ENCODE results near the gene FAM9C.
"Not testable (repeated sequence)": the region's sequence is repeated elsewhere in the genome, so short reads cannot be mapped to it uniquely, and the experiment has no call there.

Gene FAM9C

DNA sequence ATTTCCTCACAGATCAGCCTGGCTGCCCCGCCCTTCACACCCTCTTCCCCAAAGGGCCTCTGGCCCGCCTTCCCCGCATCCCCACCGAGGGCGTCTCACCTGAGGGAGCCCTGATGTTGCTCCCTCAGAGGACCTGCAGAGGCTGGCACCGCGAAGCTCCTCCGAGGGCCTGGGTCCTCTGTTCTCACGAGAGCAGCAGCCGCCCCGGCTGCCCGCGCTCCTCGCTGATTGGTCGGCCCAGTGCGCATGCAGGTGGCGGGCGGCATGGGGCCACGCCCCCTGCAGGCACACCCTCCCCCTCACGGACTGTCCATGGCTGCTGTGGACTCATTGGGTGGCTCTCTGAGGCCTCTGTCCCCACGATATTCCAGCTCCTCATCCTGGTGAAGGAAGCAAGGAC lies at the start of gene FAM9C:
Gene FAM9C (minus strand): TSS at position 180 of the 400 bp plus-strand sequence. CDS start 831 bp downstream, outside the sequence.
- DNase-seq = no peak

- no peak for DNase-seq
These were observed 49.2 kb upstream of the FAM9C start for GRCh38 chrX:13093529-13094140.

GRCh38 chrX:13092455-13092941 lies 48.1 kb upstream of the FAM9C start:
- peak; percentile 45 for DNase-seq

DNA sequence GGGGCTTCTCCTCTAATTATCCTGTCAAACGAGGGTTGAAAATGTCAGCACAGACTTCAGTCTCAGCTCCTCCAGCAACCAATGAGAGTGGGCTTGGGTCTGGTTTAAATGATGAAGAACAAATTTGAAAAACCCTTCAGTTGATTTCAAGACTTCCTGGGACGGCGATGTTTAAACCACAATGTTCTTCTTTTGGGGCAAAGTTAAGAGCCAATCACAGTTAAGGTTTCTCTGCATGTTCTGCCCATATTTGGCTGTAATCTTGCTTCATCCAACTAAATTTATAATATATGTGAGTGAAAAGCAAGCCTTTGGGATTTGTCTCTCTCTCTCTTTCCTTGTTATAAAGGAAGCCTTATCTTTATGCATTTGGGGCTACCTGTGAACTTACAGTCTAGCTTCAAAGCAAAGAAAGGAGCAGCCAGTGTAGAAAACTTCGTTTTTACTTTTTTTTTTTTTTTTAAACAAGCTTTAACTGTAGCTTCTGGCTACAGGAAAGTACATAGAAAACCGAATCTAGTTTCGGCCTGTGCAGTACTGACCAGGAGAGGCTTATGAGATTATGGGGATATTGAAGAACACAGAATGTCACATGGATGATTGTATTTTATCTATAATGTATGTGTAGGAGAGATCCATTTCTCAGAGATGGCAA lies 46.8 kb upstream of the FAM9C start:
- DNase-seq = peak; percentile 59

DNA sequence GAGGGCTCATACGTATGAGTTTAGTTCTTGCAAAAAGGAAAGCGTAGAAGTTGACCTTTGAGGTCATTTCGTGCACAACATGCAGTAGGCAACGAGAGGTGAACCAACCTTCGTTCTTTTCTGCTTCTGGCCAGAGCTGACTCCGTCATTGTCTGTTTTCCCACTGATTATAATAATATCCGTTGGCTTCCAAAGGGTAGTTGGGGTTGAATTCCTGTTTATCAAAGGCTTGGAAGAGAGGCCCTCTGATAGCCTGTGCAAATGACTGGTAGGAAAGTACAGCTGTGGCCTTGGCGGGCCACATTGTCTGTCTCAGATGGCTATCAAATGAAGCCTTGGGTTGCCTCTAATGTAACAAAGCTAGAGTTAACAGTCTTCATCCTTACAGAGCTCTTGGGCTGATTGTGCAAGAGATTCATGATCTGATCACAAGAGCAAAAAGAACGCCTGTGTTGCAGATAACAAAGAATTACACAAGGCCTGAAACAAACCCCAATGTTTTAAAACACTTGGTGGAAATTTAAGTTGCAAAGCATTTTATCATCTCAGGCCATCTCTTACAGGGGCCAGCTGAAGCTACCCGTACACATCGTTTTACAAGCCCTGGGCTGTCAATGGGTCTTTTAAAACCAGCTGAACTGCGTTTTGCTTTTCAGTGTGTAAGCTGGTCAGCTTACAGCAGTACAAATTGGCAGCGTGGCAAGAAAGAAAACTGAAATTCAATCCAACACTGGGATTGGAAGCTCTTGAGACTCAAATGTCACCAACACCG lies 46.1 kb upstream of the FAM9C start:
- DNase-seq = peak; percentile 74

DNA sequence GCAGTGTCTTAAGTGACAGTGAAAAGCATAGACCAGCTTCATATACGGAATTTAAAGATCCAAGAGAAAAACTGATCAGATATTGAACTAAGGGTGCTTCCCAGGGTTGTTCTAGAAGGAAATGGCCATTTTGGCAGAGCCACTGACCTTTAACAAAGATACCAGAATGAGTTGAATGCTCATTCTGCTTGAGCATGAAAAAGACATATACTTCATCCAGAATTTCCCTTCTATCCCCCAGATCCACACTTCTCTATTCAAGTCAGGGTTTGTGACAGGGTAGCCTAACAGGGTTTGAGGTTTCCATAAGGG lies 45.6 kb upstream of the FAM9C start:
- DNase-seq = no peak

DNA sequence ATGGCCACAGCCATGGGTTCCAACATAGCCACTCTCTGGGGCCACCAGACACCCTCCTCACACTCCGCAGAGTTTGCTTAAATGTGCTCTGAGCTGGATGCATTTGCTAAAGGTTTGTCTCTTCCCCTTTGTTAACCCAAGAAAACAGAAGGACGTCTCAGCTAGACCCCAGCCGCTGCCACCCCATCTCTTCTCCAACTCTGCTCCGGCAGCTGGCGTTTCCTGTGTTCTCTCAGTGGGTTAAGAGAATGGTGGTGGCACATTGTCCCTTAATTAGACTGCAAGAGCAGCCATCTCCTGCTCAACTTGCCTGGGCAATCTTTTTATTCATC lies 43.7 kb upstream of the FAM9C start:
- DNase-seq = no peak

DNA sequence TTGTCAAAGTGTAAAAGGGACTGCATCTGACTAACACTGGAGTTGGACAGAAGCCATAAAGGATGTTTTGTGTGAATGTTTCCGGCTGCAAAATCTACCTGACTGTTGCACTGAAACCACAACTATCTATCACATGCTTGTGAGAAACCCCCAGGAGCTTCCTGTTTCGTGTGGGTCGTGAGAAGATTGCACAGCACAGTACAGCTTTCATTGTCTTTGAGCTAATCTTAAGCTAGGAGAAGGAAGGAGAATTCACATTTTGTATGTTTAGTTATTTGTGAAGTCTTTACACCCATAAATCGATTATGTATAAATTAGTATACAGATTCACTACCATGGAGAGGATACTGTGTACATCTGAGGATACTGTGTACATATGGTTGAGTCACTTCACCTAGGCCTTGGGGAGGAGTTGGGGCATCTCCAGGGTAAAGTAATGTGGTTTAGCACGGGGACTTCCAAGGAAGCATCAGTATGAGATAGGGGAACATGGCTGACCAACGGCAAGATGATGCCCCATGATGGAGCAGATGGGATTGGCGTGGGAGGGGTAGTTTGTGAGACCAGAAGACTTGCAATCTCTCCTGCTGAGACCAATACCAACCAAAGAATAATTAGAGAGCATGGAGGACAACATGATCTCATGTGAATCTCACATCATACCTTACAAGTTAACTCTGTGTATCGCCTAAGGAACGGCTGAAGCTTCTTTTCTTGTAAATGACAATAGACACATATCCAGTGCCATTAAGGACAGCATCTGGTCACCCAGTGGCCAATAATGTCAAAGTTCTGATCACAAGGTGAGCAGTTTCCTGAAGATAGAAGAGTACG lies 43.1 kb upstream of the FAM9C start:
- DNase-seq = peak; percentile 68

DNA sequence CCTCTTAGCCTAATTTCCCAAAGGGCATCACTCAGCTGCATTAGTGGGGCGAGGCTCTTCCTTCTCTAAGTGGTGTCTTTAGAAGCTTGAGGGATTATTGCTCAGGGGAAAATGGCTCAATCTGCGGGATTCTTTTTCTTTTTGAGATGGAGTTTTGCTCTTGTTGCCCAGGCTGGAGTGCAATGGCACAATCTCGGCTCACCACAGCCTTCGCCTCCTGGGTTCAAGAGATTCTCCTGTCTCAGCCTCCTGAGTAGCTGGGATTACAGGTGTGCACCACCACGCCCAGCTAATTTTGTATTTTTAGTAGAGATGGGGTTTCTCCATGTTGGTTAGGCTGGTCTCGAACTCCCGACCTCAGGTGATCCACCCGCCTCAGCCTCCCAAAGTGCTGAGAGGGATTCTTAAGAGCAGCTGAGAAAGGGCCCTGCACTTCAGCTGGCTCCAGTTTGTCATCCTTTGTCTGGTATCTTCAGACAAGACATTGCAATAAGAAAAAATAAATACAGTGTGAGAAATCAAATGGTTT lies 42.4 kb upstream of the FAM9C start:
- DNase-seq = not testable (repeated sequence)

DNA sequence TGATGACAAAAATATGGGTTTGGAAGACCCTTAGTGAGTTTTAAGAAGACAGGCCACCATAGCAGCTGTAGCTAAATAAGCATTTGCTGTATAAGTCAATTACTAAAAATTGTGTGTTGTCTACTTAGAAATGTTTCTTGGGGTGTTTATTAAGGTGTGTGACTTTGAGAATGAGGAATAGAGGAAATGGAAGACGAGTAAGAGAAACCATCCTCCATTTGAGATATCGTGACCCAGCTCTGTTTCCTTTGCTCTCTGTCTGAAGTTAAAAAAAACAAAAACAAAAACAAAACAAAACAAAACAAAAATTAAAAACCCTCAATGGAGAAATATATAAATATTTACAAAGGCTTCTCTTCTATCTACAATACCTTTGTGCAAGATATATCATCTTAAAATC lies 41.7 kb upstream of the FAM9C start:
- no peak for DNase-seq

- peak; percentile 18 for DNase-seq
These were observed 41.1 kb upstream of the FAM9C start for GRCh38 chrX:13085526-13085925.

GRCh38 chrX:13084611-13085010 lies 40.2 kb upstream of the FAM9C start:
- DNase-seq = no peak

- not testable (repeated sequence) for DNase-seq
These were observed 39.4 kb upstream of the FAM9C start for GRCh38 chrX:13083755-13084326.

DNA sequence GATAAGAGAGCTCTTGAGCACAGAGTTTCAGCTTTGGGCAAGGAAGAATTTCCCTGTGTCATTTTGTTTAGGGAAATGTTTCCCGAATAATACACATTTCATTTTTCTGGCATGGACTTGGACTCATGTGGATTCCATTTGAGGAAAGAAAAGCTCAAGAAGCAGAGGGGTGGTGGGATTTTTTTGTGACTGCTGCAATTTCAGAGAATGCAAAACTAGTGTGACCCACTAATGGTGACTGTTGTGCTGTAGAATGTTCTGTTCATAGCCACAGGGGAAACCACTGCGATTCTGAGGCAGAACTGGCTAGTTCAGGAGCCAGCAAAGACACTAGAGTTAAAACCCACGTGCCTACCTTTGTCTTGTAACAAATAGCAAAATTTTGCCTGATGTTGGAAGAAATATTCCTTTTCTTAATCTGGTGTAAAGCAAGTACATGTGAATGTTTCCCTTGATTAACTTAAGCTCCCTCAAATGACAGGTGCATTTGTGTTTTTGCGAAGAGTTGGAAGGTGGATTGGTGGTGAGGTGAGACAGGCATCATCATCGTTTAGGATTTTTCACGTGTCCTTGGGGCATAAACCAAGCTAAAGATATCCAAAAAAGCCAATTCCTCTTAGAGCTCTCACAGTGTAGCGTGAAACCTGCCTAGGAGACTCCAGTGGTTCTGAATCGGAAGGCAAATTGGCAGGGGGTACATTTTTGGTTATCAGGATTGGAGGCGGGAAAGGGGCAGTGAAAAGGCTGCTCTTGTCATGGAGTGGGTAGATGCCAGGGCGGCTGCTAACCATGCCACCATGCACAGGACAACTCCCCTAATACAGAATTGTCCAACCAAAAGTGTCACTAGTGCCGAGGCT lies 38.0 kb upstream of the FAM9C start:
- DNase-seq = no peak

DNA sequence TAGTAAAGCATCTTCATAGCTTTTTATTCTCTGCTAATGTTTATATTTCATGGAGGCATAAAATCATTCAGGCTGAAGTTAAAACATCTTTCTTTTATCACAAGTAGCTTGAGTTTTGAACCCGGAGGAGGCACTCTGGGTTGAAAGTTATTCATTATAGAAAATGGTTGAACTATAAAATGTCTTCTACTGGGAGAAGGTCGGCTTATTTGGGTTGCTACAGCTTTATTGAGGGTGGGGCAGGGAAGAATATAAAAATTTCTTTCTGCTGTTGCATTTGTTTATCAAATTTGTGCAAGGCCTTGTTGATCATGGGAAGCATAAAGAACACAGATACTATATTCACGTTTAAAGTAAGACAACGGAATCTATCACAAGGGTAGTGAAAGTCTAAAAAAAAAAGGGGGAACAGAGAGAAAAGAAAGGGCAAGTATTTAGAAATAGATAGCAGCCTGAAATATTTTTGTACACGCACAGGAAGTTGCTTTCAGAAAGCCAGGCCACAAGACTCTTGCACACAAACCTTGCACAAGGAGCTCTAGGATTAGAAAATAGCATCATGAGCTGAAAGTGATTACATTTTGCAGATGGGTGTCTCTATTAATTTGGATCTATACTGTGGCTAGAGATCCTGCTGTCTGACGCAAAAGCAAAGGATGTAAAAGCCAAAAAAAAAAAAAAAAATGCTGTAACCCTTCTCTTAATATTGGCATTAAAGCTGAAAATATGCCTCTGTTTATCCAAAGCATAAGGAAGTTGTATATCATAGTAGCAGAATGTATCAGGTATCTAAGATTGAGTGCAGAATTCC lies 37.2 kb upstream of the FAM9C start:
- DNase-seq = peak; percentile 60

DNA sequence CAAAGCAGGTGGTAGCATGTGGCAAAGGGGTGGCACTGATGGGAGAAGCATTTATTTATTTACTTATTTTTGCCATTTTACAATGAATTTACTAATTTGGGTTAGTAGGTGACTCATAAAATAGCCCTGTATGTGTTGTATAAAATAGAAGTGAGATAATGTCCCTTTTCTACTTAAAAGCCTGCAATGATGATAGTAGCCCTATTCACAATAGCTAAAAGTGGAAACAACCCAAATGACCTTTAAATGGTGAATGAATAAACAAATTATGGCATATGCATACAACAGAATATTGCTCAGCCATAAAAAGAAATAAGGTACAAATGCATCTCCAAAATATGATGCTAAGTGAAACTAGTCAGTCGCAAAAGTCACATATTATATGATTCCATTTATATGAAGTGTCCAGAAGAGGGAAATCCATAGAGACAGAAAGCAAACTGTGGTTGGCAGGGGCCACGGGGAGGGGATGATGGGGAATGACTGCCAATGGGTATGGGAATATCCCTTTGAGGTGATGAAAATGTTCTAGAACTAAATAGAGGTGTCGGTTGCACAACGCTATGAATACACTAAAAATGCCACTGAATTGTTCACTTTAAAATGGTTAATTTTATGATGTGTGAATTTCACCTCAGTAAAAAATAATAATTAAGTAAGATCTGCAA lies 35.8 kb upstream of the FAM9C start:
- no peak for DNase-seq

DNA sequence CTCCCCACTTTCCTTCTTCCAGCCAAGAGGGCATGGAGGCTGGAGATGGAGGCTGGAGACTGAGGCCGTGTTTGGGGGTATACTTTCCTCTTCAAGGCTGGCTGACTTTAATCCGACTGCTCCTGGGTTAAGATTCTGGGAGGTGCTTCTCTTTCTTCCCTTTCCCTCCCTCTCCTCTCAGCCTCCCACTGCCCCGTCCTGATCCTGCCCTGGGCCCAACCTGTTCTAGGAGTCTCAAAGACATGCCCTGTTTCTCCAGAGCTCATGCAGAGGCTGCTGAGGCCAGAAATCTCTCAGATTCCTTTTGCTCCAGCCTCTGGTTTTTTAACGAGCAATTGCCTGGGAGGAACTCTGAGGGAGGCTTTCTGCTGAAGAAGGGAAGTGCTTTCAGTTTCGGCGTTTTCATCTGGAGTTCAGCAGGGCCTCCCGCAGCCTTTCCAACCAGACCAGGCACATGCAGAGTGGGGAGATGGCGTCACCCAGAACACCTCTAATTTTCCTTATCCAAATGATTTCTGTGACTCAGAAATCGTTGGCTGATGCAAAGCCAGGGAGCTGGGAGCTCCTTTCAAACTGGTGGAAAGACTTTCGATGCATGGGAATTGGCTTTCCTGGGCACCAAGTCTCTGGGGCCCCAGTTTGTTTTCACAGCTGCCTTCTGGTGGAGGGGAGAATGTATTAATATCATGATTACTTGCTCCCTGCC lies 34.5 kb upstream of the FAM9C start:
- DNase-seq = no peak

DNA sequence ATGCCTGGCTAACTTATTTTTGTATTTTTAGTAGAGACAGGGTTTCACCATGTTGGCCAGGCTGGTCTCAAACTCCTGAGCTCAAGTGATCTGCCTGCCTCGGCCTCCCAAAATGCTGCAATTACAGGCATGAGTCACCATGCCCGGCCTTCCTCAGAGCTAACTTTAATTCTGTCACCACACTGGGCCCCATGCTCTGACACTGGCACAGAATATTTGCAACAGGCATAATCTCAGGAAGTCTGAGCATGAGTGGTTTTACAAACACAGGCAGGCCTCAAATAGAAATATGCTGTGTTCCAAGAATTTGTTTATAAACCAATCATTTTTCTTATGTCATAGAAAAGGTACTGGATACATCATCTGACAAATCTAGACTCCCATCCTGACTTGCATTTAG lies 32.7 kb upstream of the FAM9C start:
- no peak for DNase-seq

DNA sequence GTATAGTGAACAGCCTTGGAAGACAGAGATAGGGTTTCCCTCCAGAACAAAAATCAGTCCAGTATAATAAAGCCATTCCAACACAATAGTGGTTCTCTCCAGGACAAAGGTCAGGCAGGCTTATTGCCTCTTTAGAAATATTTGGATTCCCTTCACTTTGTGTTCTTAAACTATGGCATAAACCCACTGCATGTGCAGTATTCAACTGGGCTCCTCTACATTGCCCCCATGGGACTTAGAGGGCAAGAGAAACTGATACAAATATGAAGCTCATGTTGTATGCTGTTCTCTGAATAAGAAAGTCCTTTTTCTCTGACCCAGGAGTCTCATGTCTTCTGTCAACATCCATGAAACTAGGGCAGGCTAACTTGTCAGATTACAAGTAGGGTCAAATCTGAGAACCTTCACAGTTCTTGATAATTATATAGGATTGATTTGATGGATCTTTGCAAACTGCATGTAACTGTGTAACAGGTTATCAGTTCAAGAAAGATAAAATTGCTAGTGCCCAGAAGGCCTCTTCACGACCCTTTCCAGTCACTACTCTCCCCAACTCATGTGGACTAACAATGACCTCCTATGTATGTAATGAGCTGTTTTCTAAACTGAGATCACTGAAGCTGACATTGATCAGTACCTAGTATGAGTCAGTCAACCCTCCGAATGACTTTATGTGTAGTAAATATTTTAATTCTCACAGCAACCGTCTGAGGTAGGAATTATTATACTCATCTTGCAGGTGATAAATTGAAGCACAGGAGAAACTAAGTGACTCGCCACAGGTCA lies 31.9 kb upstream of the FAM9C start:
- no peak for DNase-seq

Data from hematopoietic multipotent progenitor cell treated with erythropoietin and hydrocortisone succinate and interleukin-3 and kit ligand, for 6 days (in vitro differentiated cells).